Astrocyte (in vitro differentiated cells and primary cell): ENCODE measurements around the gene VCAM1.

Experiments used
- CTCF ChIP-seq: IDR thresholded peaks from 2 replicates; pipeline ENCODE4 v1.5.1; 2011; ENCODE audit warnings: low read depth, mild to moderate bottlenecking, inconsistent platforms, low read length, moderate library complexity; ENCODE audit not compliant: insufficient read depth
- EZH2 ChIP-seq: IDR thresholded peaks from 2 replicates; pipeline ENCODE4 v1.6.1; 2012; ENCODE audit warnings: mild to moderate bottlenecking, low read length, inconsistent platforms; ENCODE audit not compliant: insufficient read depth

DNA sequence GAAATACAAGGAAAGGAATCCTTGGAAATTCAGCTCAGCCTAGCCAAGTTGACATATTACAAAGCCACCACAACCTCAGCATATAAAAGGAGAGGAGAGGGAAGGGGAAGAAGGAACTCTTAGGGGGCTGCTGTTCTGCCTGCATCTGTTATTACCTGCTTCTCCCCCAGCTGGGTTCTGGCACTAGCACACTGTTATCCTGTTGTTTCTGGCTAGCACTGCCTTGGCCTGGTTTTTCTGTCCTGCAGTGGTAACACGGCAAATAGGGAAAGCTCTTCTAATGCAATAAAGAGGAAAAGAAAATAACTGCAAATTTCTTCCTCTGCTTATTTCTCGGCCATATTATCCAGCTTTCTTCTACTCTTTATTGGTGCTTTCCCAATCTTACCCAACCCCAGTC is 16.5 kb upstream of the VCAM1 start:
- no peak for TF ChIP-seq CTCF
- TF ChIP-seq EZH2: no peak
